Esophagus squamous epithelium (tissue), 4 donors: Measurements from ENCODE around the gene TIAM2.

ENCODE experiments used
- CTCF ChIP-seq, 6 experiments: fragments of 450-650 bp in 4 of 6; fragments of 200-600 bp in 2 of 6; sonication (generic) in 2 of 6; IDR thresholded peaks; one replicate each; pipeline ENCODE4 v1.5.1; 2016 to 2019; ENCODE audit warnings: antibody characterized with exemption in 6 of 6, mild to moderate bottlenecking in 4 of 6, moderate library complexity in 4 of 6
- POLR2A ChIP-seq, 4 donors: fragments of 450-650 bp; IDR thresholded peaks; one replicate each; pipeline ENCODE4 v1.6.1; 2017; ENCODE audit warnings: antibody characterized with exemption in 4 of 4, mild to moderate bottlenecking in 4 of 4, moderate library complexity in 3 of 4

DNA sequence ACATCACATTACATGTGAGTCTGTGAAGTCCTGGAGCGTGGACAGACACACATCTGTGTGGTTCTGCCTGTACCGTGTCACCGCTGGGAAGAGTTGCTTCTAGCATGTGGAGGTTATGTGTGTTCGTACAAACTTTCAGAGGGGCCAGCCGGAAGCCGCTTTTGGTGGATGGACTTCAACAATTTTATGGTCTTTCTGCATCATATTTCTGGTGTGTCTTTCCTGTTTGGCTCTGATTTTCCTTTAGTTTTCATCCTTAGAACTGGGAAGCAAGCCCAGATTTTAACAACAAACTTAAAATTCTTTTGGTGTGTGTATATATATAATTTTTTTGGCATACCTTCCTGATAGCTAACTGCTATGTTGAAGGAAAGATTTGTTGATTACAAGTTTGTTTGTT is 71.2 kb downstream of the TIAM2 start:
- TF ChIP-seq CTCF (IDR thresholded peaks at IDR 0.05) (no peak), POLR2A (IDR thresholded peaks at IDR 0.05) (no peak)
